Measurements from ENCODE around the gene MXRA7.
"Not testable (repeated sequence)": the region's sequence is repeated elsewhere in the genome, so short reads cannot be mapped to it uniquely, and the experiment has no call there.

DNA sequence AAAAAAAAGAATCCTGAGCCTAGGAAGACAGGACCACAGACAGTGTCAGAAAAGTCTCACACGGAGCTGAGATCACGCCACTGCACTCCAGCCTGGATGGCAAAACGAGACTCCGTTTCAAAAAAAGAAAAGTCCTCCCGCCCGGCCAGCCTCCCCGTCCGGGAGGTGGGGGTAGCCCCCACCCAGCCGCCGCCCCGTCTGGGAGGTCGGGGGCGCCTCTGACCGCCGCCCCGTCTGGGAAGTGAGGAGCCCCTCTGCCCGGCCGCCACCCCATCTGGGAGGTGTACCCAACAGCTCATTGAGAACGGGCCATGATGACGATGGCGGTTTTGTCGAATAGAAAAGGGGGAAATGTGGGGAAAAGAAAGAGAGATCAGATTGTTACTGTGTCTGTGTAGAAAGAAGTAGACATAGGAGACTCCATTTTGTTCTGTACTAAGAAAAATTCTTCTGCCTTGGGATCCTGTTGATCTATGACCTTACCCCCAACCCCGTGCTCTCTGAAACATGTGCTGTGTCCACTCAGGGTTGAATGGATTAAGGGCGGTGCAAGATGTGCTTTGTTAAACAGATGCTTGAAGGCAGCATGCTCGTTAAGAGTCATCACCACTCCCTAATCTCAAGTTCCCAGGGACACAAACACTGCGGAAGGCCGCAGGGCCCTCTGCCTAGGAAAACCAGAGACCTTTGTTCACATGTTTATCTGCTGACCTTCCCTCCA lies 74.1 kb downstream of the MXRA7 start:
- TF ChIP-seq, protein P1, sequence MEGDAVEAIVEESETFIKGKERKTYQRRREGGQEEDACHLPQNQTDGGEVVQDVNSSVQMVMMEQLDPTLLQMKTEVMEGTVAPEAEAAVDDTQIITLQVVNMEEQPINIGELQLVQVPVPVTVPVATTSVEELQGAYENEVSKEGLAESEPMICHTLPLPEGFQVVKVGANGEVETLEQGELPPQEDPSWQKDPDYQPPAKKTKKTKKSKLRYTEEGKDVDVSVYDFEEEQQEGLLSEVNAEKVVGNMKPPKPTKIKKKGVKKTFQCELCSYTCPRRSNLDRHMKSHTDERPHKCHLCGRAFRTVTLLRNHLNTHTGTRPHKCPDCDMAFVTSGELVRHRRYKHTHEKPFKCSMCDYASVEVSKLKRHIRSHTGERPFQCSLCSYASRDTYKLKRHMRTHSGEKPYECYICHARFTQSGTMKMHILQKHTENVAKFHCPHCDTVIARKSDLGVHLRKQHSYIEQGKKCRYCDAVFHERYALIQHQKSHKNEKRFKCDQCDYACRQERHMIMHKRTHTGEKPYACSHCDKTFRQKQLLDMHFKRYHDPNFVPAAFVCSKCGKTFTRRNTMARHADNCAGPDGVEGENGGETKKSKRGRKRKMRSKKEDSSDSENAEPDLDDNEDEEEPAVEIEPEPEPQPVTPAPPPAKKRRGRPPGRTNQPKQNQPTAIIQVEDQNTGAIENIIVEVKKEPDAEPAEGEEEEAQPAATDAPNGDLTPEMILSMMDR (IDR thresholded peaks at IDR 0.05) = not testable (repeated sequence)
- not testable (repeated sequence) for TF ChIP-seq POLR2A, EP300 (IDR thresholded peaks at IDR 0.05)
